GM18868 (cell line): Measurements from ENCODE around the gene ERO1A.
"Not testable (repeated sequence)": the region's sequence is repeated elsewhere in the genome, so short reads cannot be mapped to it uniquely, and the experiment has no call there.

Experiments
- ATAC-seq: cut with Tn5 transposase; IDR thresholded peaks from one replicate; pipeline ENCODE4 v1.9.1; 2021; ENCODE audit warnings: mild to moderate bottlenecking, moderate library complexity; ENCODE audit not compliant: unreplicated experiment

Gene ERO1A, protein sequence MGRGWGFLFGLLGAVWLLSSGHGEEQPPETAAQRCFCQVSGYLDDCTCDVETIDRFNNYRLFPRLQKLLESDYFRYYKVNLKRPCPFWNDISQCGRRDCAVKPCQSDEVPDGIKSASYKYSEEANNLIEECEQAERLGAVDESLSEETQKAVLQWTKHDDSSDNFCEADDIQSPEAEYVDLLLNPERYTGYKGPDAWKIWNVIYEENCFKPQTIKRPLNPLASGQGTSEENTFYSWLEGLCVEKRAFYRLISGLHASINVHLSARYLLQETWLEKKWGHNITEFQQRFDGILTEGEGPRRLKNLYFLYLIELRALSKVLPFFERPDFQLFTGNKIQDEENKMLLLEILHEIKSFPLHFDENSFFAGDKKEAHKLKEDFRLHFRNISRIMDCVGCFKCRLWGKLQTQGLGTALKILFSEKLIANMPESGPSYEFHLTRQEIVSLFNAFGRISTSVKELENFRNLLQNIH

GRCh38 chr14:52695481-52696091 is at the start of gene ERO1A:
ERO1A (minus strand) TSS chr14:52695558; CDS start chr14:52695481, 77 bp downstream.
- peak; percentile 70 for ATAC-seq

- peak; percentile 39 for ATAC-seq
Measured at GRCh38 chr14:52741865-52742264, 46.5 kb upstream of the ERO1A start.

GRCh38 chr14:52740751-52741150 is 45.4 kb upstream of the ERO1A start:
- no peak for ATAC-seq

- ATAC-seq: no peak
Measured at GRCh38 chr14:52738409-52738808, 43.1 kb upstream of the ERO1A start.

- ATAC-seq: no peak
Measured at GRCh38 chr14:52735921-52736489, 40.6 kb upstream of the ERO1A start.

- no peak for ATAC-seq
Measured at GRCh38 chr14:52733824-52734223, 38.5 kb upstream of the ERO1A start.

- no peak for ATAC-seq
Measured at GRCh38 chr14:52730709-52731111, 35.4 kb upstream of the ERO1A start.

DNA sequence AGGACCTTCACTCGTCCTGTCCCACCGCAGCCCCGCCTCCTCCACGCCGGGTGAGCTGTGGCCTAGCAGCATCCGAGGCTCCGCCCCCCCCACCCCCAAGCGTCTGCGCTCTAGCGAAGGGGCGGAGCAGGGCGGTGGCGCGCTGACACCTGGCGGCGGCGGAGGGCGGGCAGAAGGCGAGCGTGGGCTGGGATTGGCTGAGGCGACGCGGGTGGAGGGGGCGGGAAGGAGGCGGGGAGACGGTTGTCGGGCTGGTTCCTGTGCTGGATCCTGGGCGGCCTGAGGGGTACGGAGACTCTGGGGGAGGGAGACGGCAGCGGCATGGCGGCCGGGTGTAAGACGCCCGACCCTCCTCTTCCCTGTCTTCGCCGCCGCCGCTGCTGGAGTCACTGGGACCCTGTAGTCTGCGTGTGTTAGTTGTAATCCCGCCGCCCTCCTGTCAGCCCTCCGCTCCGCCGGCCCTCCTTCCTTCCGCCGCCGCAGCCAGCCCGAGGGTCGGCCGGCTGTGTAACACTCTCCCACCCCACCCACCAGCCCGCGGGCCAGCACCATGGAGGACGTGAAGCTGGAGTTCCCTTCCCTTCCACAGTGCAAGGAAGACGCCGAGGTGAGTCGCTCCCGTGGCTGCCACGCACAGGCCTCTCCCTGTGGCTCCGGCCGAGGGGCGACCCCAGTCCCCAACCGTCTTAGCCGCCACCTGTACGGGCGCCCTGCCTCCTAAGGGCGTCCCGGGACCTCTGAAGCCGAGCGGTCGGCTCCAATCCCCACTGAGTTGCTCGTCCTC is 34.8 kb upstream of the ERO1A start, which contains the start of gene STYX:
STYX (plus strand) TSS at position 242 of the 784 bp plus-strand sequence; CDS start at position 551, 309 bp downstream.
- ATAC-seq: peak; percentile 95

GRCh38 chr14:52729585-52729924 is 34.2 kb upstream of the ERO1A start:
- ATAC-seq: no peak

DNA sequence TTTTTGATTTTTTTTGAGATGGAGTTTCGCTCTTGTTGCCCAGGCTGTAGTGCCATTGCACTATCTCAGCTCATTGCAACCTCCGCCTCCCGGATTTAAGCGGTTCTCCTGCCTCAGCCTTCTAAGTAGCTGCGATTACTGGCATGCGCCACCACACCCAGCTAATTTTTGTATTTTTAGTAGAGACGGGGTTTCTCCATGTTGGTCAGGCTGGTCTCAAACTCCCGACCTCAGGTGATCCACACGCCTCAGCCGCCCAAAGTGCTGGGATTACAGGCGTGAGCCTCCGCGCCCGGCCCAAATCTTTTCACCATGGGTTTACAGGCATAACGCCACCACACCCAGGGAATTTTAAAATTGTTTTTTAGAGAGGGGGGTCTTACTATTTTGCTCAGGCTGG is 33.7 kb upstream of the ERO1A start:
- not testable (repeated sequence) for ATAC-seq

DNA sequence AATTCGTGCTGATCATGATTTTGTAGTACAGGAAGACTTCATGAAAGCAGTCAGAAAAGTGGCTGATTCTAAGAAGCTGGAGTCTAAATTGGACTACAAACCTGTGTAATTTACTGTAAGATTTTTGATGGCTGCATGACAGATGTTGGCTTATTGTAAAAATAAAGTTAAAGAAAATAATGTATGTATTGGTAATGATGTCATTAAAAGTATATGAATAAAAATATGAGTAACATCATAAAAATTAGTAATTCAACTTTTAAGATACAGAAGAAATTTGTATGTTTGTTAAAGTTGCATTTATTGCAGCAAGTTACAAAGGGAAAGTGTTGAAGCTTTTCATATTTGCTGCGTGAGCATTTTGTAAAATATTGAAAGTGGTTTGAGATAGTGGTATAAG is 32.2 kb upstream of the ERO1A start:
- ATAC-seq: not testable (repeated sequence)

GRCh38 chr14:52724360-52724644 is 28.9 kb upstream of the ERO1A start:
- no peak for ATAC-seq

DNA sequence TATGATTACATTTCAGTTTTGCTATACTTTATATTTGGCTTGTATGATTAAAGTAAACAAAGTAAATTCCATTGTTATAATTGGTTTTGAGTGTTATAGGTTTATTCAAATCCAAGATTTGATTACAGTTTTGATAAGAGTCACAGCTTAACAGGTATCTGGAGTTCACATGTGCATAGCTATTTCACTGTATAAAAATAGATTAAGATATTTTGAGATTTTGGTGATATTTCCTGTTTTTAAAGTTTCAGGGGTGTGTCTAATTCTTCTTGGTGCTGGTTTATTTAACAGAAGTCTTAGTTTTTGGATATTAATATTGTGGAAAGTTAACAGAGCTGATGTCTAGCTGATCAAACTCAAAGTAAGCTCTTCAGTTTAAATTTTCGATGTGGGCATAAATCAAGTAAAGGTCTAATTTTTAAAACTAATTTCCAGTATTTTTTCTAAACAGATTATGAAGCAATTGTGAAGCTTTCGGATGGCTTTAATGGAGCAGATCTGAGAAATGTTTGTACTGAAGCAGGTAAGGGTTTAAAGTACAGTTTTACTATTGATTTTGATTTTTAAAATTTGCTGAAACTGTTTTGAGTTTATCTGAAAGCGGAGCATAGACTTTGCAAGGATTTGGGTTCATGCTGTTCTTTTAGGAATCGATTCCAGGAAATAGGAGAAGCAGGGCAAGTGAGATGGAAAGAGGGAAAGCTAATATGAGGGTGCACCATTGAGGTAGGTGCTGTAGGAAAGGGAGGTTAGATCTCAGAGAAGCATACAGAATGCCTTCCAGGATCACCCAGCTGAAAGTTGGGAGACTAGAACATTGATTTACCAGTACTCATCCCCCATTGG is 28.4 kb upstream of the ERO1A start:
- no peak for ATAC-seq

DNA sequence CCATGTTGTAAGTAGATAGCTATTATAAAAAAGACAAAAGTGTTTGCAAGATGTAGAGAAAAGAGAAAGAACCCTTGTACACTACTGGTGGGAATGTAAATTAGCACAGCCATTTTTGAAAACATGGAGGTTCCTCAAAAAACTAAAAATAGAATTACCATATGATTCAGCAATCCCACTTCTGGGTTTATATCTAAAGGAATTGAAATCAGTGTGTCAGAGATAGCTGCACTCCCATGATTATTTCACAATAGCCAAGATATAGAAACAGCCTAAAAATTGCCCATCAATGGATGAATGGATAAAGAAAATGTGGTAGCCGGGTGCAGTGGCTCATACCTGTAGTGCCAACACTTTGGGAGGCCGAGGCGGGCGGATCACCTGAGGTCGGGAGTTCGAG is 20.8 kb upstream of the ERO1A start:
- ATAC-seq: no peak

DNA sequence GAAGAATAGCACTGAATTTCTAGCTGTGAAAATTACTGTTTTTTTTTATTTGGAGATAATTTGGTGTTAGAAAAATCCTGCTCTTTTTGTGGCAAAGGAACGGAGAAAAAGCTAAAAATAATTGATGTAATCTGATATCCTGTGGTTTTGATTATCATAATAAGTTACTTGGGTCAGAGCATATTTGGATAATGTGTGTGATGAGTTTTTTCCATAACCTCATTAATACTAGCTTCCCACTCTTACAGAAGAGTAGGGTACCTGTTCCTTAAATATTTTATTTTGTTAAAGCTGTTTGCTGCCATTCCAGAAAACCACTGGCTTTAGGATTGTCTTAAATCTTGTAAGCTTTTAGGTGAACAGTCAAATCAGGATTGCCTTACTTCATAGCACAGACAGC is 16.3 kb upstream of the ERO1A start:
- ATAC-seq: no peak

DNA sequence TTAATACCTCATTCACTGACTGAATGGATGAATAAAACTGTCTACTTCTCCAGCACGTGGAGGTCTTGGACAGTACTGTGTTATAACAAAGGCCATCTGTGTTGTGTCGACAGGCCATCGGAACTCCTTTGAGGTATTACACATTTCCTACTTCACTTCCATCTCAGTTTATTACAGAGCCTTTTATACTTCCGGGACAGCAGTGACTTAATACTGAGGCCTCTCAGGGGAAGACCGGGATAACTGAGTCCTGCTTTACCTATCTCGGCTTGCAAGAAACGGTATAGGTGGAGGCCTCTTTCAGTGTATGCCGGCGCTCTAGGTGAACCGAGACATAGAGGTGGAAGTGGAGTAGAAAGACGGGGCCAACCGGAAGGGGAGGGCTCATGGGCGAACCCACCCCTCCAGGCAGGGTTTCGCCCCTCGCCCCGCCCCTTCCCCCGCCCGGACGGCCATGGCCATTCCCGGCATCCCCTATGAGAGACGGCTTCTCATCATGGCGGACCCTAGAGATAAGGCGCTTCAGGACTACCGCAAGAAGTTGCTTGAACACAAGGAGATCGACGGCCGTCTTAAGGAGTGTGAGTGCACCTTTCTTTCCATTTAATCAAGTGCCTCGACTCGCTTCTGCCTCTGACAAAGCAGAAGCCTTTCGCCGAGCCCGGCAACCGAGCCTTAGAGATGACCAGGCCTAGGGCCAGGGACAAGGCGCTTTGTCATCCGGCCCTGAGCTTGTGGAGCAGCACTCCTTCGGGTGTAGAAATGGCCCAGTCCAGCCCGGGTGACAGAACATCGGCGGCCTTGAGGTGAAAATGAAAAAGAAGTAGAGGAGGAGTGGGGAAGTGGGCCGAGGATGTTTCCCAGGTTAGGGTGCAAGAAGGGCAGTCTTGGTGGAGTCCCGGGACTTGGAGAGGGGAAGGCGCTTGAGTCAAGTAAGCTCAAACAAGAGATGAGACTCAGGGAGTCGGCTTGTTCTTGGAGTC is 11.7 kb upstream of the ERO1A start, which contains the start of gene PSMC6:
PSMC6 (plus strand) TSS at position 477 of the 983 bp plus-strand sequence; CDS start at position 497, 20 bp downstream.
- ATAC-seq: peak; percentile 98

GRCh38 chr14:52706286-52706685 is 10.9 kb upstream of the ERO1A start:
- no peak for ATAC-seq

DNA sequence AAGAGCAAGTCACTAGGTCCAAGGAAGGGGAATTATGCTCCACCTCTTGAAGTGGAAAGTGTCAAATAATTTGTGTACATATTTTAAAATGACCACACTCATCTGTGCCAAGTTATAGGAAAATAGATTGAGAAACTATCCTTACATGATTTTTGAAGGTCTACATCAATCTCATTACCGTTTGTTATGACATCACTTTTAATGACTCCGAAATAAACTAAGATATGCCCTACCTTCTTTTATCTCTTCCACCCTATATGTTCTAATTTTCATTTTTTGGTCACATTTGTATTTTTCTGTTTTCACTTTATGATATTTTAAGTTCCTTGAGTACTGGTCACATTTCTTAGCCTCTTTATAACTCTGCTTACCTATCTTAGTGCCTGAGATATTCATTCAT is 8.3 kb upstream of the ERO1A start:
- ATAC-seq: no peak

DNA sequence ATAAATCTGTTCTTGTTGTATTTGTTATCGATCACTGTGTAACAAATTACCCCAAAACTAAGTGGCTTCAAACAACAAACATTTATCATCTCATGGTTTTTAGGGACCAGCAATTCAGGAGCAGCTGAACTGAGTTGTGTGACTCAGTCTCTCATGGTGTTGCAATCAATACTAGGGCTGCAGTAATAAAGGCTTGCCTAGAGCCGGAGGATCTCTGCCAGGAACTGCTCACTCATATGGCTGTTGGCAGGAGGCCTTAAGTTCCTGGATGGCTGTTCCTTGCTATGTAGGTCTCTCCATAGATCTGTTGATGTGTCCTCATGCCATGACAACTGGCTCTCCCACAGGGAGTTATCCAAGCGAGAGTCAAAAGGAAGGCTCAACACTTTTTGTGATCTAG is 7.9 kb upstream of the ERO1A start:
- ATAC-seq: no peak
